Motor neuron (in vitro differentiated cells): ENCODE results near the gene CDH22. TPM values are rescaled to one million over a fixed set of nuclear protein-coding genes. Genes with fewer than 3 reads are reported as not detected.

Experiments used
- ATAC-seq, 8 experiments: fragments of 200-7000 bp; cut with Tn5 transposase; replicated peaks in 6 of 8; 2 replicates each; pipeline ENCODE4 v1.8.0; 2021; ENCODE audit warnings: mild to moderate bottlenecking in 8 of 8, moderate library complexity in 8 of 8
- H3K27ac ChIP-seq, 2 donors: fragments of 250-450 bp; sonication (Bioruptor Pico); 2 replicates each; pipeline ENCODE4 v1.9.0; 2021; ENCODE audit warnings: antibody characterized with exemption in 2 of 2, mild to moderate bottlenecking in 2 of 2, moderate library complexity in 1 of 2
- H3K4me1 ChIP-seq, 2 donors: fragments of 250-450 bp; sonication (Bioruptor Pico); replicated peaks in 1 of 2; 2 replicates each; pipeline ENCODE4 v1.6.1; 2021; ENCODE audit warnings: antibody characterized with exemption in 2 of 2, mild to moderate bottlenecking in 2 of 2, moderate library complexity in 1 of 2
- H3K4me3 ChIP-seq, 5 donors: fragments of 250-450 bp; sonication (Bioruptor Pico); 2 replicates each; pipeline ENCODE4 v1.9.0; 2021; ENCODE audit warnings: antibody characterized with exemption in 5 of 5, mild to moderate bottlenecking in 5 of 5, moderate library complexity in 4 of 5
- WGBS, 10 experiments: fragments of 450-650 bp; shearing (Covaris generic); methylation state at CpG; one replicate each; pipeline ENCODE4 v1.0.0; 2022; 5-methylcytosine and 5-hydroxymethylcytosine counted together
- in situ Hi-C, 9 experiments: fragments of 400-800 bp; cut with MboI; loops; one replicate each; pipeline ENCODE4 v1.15.0; 2021; ENCODE audit warnings: low sequenced_read_pairs in 9 of 9, low pct_unique_long_range_greater_than_20kb in 2 of 9; ENCODE audit not compliant: unreplicated experiment in 9 of 9
- total RNA-seq, 8 experiments: library from RNA; unstranded; fragments of 300-600 nt; gene quantifications; 2 replicates each; pipeline versions ENCODE4 v1.2.3 to v1.2.4, GENCODE V29; 2022

CDH22 gene
- total RNA-seq, 8 experiments from 2014 or later, result 0.36 to 4.4 (median 2.3) TPM

DNA sequence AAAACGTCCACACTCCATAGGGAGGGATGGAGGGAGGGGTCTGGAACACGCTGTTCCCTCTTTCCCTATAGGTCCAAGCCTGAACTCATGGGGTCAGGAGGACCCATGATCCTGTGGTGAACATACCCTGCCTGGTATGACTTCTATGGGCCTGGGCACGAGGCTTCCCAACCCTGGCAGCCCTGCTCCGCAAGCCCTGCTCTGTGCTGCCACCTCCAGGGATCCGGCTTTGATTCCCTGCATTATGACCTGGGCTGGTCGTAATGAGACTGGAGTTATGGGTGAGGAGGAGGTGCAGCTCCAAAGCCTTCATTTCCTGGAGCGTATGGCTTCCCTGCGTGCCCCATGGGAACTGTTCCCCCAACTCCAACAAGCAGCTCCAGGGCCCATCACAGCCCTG is 54.9 kb downstream of the CDH22 start:
- in situ Hi-C loops, result no loop called here
- H3K4me1 ChIP-seq, result peaks cover 18 to 33% of the 10 kb centered on the region in 2 donors
- H3K4me3 ChIP-seq, result no peak overlapping the region
- peak; percentile 51 to 93 (median 57) for ATAC-seq
- H3K27ac ChIP-seq, result no peak overlapping the region
- 0 to 27% (median 5%) methylated on average over 1 to 4 of the region's 8 CpGs; no CpG with 5 or more reads in 4 of the 10 experiments for WGBS, 10 experiments

DNA sequence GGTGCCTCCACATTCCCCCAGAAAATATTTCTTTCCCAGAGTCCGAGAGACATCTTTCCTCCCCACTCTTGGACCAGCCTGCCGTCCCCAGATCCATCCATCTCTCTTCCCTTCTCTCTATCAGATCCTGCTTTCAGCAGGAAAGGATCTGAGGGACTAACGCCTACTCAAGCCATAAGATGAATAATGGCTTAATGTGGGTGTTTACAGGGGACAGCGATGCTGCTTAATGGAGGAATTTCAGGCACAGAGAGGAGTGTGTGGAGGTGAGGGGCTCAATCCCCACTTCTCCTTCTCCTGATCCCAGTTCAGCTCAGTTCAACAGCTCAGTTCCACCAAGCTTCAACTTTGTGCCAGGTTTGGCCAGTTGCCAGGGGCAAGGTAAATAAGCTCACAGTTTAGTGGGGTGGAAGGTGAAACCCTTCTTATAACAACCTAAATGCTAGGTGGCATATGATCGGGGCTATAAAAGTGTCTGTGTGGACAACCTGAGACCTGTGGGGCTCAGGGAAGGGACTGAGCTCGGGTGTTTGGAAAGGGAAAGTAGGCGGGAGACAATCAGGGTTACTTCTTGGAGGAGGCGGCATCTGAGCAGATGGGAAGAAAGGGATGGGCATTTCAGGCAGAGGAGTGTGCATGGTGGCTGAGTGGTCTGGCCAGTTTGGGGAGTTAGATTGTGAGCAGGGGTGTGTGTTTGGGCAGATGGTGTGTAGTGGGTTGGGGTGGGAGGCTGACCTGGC is 55.8 kb downstream of the CDH22 start:
- Histone ChIP-seq H3K4me1 (peaks cover 18 to 36% of the 10 kb centered on the region in 2 donors), H3K4me3 (no peak overlapping the region), H3K27ac (peak overlapping the region in 1 of 2 donors; percentile 30)
- WGBS, 10 experiments, result 5 to 75% (median 43%) methylated on average over 2 to 6 of the region's 8 CpGs; no CpG with 5 or more reads in 3 of the 10 experiments
- peak in 2 of 8 experiments; percentile 13 to 25 for ATAC-seq
- in situ Hi-C loops, result no loop called here

DNA sequence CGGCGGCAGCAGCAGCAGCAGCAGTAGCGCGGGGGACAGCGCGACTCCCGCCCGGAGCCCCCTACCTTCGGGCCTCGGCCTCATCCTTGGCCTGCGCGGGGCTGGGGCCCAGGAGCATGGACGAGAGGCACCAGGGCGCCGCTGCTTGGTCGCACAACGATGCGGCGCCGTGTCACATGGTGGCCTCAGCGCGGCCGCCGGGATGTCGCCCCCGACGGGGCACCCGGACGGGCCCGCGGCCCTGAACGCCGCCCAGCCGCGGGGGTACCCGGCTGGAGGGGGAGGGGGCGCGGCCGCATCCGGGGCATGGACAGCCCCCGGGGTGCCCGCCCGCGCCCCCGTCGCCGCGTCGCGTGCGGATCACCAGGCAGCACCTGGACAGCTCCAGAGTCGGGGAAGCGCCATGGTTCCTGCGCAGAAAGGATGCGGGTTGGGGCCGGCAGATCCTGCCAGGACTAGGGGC is 57.1 kb downstream of the CDH22 start:
- Histone ChIP-seq H3K4me1 (peaks cover 31 to 44% of the 10 kb centered on the region in 2 donors), H3K4me3 (no peak overlapping the region), H3K27ac (no peak overlapping the region)
- peak in 6 of 8 experiments; percentile 14 to 60 (median 22) for ATAC-seq
- WGBS, 10 experiments, result 15 to 20% methylated on average over 2 to 5 of the region's 56 CpGs; no CpG with 5 or more reads in 8 of the 10 experiments
- in situ Hi-C loops, result no loop called here

DNA sequence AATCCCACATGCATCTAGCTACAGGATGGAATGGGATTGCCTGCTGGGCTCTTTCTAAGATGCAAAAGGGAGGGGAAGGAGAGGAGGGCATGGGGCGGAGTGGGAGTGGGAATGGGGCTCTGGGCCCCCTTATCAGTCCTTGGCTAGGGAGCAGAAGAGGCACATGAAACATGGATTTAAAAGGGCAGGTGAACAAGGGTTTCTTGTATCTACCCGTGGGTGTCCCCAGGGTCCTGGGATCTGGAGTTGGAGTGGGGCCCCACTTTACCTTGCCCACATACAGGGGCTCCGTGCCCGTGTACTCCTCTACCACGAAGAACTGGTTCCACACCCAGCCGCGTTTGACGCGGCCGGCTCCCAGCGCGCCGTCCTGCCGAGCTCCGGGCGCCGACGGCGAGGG is 57.5 kb downstream of the CDH22 start:
- ATAC-seq, result no peak
- 13% methylated on average over 8 of the region's 19 CpGs; no CpG with 5 or more reads in 9 of the 10 experiments for WGBS, 10 experiments
- in situ Hi-C loops, result no loop called here
- no peak overlapping the region for H3K4me3 ChIP-seq
- no peak overlapping the region for H3K27ac ChIP-seq
- H3K4me1 ChIP-seq, result peaks cover 36 to 48% of the 10 kb centered on the region in 2 donors

DNA sequence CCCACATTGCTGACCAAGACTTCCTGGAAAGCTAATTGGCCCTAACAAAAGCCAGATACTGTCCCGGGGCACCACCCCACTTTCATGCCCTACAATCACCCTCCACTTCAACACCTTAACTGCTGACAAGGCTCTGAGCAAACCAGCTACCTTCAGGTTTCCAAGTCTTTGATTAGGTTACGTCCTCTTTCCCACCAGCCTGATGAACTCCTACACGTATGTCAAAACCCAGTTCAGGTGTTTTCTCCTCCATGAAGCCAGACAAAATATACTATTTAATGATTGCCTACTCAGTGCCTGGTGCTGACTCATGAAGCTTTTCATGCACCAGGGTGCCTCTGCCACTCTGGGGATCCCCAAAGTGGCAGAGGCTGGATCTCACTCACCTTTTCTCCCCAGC is 58.6 kb downstream of the CDH22 start:
- no peak overlapping the region for H3K27ac ChIP-seq
- in situ Hi-C loops, result no loop called here
- WGBS, 10 experiments, result 33 to 67% (median 40%) methylated on average over 1 to 3 of the region's 3 CpGs; no CpG with 5 or more reads in 6 of the 10 experiments
- H3K4me1 ChIP-seq, result peaks cover 34 to 44% of the 10 kb centered on the region in 2 donors
- H3K4me3 ChIP-seq, result no peak overlapping the region
- ATAC-seq, result no peak

DNA sequence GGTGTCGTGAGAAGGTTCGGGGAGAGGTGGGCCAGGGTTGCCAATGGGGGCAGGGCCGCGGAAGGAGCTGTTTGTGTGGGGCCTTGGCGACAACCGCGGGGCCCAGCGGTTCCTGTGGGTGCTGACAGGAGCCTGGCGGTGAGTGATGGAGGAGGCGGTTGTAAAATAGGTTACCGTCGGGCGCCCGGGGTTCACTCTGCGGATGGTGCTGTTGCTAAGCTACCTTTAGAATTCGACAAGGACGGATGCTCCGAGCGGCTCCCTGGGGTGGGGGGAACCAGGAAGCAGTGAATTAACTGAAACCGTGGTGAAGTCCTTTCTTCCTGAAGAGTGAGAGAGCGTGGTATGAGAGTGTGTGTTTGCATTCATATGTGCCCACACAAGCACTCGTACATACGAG is 61.7 kb downstream of the CDH22 start:
- in situ Hi-C loops, result no loop called here
- WGBS, 10 experiments, result 0 to 39% (median 4%) methylated on average over 3 to 14 of the region's 23 CpGs; no CpG with 5 or more reads in 3 of the 10 experiments
- peak in 5 of 8 experiments; percentile 37 to 72 (median 61) for ATAC-seq
- Histone ChIP-seq H3K27ac (no peak overlapping the region), H3K4me3 (no peak overlapping the region), H3K4me1 (peaks cover 34 to 43% of the 10 kb centered on the region in 2 donors)

DNA sequence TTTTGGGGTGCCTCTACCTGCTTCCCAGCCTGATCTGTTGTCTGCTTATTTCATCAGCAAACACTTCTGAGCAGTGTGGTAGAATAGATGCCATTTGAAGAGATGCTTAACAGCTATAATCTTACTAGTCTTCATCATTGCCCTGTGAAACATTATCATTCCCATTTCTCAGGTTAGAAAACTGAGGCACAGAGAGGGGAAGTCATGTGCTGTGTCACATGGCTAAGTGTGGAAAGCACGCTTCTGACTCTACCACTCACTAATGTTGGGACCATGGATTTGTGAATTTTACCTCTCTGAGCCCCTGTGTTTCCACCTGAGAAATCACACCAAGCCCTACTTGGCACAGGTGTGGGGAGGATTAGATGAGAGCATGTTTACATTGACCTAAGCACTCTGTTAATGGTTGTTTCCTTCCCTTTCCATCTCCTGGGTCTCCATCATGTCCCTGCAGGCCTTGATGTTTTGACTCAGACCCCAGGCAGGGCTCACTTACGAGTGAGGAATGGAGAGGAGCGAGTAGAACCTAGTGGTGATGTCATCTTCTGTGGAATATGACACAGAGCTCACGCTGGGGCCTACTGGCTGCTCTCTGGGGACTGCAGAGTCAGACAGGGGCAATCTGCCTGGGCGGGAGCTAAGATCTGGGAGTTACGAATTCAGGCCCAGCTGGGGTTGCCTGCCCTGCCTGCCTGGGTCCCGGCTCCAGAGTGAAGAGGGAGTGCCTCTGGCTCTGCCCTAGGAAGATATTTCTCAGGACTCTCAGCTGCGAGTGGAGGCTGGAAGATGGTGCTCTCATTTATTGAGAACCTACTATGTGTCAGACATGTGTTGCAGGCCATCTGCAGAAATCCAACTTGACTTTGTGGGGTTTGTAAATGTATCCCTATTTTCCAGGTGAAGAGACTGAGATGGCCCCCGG is 64.3 kb downstream of the CDH22 start:
- in situ Hi-C loops, result no loop called here
- peak; percentile 16 to 99 (median 94) for ATAC-seq
- Histone ChIP-seq H3K4me3 (no peak overlapping the region), H3K4me1 (peaks cover 28 to 40% of the 10 kb centered on the region in 2 donors), H3K27ac (peak overlapping the region; percentile 44 to 62)
- 10 to 80% (median 60%) methylated on average over 1 to 8 of the region's 9 CpGs; no CpG with 5 or more reads in 2 of the 10 experiments for WGBS, 10 experiments

DNA sequence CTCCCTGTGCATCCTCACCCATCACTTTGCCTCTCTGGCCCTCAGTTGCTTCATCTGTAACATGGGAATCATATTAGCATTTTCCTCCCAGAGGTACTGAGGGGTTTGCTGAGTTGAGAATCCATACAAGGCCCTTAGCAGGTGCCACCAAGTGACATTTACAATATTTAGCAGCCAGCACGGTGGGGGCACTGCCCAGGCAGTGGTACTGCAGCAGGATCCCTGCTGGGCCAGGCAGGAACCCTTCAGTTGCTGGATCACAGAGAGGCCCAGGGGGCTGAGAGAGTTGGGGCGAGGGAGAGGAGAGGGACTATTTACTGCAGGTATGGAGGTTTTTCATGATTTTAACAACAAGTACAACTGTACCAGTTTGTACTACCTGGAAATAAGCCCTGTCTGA is 65.9 kb downstream of the CDH22 start:
- 0 to 83% (median 40%) methylated on average over 1 to 2 of the region's 2 CpGs; no CpG with 5 or more reads in 5 of the 10 experiments for WGBS, 10 experiments
- no peak for ATAC-seq
- Histone ChIP-seq H3K27ac (no peak overlapping the region), H3K4me1 (peaks cover 28 to 40% of the 10 kb centered on the region in 2 donors), H3K4me3 (no peak overlapping the region)
- in situ Hi-C loops, result no loop called here

DNA sequence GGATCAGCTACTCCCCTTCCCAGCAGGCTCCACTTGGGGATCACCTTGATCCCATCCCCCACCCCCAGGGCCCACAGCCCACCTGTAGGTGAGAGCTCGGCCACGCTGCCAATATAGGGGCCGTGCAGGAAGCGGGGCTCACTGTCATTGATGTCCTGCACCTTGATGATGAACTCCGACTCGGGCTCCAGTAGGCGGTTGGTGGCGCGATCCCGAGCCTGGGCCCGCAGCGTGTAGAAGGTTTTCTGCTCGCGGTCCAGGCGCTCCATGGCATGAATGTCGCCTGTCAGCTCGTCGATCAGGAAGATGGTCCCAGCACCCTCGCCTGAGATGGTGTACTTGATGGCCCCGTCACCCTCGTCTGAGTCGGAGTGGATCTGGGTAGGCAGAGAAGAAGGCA is 67.4 kb downstream of the CDH22 start:
- H3K4me3 ChIP-seq, result no peak overlapping the region
- in situ Hi-C loops, result no loop called here
- H3K27ac ChIP-seq, result no peak overlapping the region
- ATAC-seq, result no peak
- 85% methylated on average over 14 of the region's 22 CpGs; no CpG with 5 or more reads in 9 of the 10 experiments for WGBS, 10 experiments
- H3K4me1 ChIP-seq, result peaks cover 20 to 28% of the 10 kb centered on the region in 2 donors

DNA sequence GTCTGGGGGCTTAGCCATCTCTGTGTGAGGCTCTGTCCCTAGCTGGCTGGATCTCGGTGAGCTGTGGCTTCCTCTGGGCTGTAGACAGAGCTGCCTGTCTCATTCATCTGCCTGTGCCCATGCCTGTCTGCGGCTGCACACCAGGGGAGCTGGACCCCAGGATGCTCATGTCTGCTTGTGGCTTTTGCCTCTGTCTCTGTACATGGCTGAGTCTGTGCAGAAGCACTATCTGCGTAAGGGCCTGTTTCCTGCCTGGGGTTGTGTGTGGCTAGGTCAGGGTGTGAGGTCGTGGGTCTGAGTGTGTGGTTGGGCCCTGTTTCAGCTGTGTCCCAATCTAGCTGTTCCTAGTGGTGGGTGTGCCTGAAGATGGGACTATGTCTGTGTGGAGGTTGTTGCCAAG is 68.2 kb downstream of the CDH22 start:
- no peak for ATAC-seq
- WGBS, 10 experiments, result 17 to 67% (median 35%) methylated on average over 1 to 3 of the region's 4 CpGs; no CpG with 5 or more reads in 4 of the 10 experiments
- Histone ChIP-seq H3K27ac (no peak overlapping the region), H3K4me3 (no peak overlapping the region), H3K4me1 (peaks cover 18 to 26% of the 10 kb centered on the region in 2 donors)
- in situ Hi-C loops, result no loop called here

DNA sequence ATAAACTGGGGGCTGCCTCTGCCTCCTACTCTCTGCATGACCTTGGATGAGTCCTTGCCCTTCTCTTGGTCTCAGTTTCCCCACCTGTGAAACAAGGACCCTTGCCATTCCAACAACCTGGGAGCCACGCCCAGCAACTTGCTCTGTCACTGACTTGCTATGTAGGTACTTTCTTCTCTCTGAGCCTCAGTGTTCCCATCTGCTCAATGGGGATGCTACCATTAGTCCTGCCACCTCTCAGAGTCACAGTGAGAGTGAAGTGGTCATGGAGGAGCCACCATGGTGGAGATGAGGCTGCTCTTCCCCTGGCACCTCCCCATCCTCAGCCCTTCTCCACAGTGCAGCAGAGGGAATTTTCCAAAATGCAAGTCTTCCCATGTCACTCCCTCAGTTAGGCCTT is 70.6 kb downstream of the CDH22 start:
- WGBS, 10 experiments, result 100% methylated on average over 1 of the region's 1 CpG; no CpG with 5 or more reads in 8 of the 10 experiments
- no peak for ATAC-seq
- Histone ChIP-seq H3K4me1 (peaks cover 20 to 22% of the 10 kb centered on the region in 2 donors), H3K4me3 (no peak overlapping the region), H3K27ac (no peak overlapping the region)
- in situ Hi-C loops, result no loop called here

DNA sequence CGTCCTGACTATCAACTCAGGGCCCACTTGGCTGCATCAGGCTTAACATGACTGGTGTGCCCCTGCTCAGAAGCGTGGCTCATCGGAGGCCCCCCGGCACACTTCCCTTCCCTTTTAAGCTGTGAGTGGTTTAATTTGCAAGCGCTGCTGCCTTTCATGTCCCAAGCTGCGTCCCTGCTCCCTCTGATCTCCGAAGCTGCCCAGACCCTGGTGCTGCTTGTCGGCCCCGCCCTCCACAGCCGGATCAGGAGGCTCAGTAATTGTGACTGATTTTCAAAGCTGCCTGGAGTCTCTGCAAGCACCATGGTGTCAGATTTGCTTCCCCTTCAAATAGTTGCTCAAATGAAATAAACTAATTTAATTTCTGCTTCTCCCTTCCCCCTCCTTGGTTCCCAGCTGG is 71.1 kb downstream of the CDH22 start:
- WGBS, 10 experiments, result 0 to 40% (median 9%) methylated on average over 1 to 6 of the region's 10 CpGs; no CpG with 5 or more reads in 5 of the 10 experiments
- in situ Hi-C loops, result no loop called here
- peak in 5 of 8 experiments; percentile 50 to 71 (median 60) for ATAC-seq
- Histone ChIP-seq H3K27ac (no peak overlapping the region), H3K4me1 (peaks cover 22 to 25% of the 10 kb centered on the region in 2 donors), H3K4me3 (no peak overlapping the region)

DNA sequence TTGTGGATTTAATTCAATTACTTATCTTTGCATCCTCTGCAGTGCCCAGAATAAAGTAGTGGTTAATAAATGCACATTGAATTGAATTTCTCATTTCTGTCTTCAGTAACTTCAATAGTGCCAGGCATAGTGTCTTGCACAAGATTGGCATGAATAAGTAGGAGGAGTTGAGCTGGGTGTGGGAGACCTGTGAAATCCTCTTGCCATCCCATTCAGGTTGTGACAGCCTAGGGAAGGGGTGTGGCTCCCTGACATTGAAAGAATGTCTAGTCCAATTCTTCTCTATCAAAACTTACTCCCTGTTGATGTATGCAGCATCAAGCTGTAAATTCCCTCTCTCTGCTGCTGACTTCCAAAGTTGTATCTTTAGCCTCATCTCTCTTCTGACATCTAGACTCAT is 73.2 kb downstream of the CDH22 start:
- H3K27ac ChIP-seq, result no peak overlapping the region
- H3K4me1 ChIP-seq, result peaks cover 37 to 42% of the 10 kb centered on the region in 2 donors
- no peak overlapping the region for H3K4me3 ChIP-seq
- peak in 2 of 8 experiments; percentile 19 to 63 for ATAC-seq
- in situ Hi-C loops, result no loop called here
